Suprapubic skin (tissue), 3 donors: ENCODE data around the gene PC.
"Not testable (repeated sequence)": the region's sequence is repeated elsewhere in the genome, so short reads cannot be mapped to it uniquely, and the experiment has no call there.

ENCODE experiments used
- POLR2A ChIP-seq, 2 donors: fragments of 450-650 bp; IDR thresholded peaks; one replicate each; pipeline ENCODE4 v1.6.1; 2017; ENCODE audit warnings: antibody characterized with exemption in 2 of 2, mild to moderate bottlenecking in 2 of 2, moderate library complexity in 2 of 2
- TF ChIP-seq, protein P1 (sequence below), 2 donors: fragments of 200-600 bp in 1 of 2; fragments of 450-650 bp in 1 of 2; sonication (generic) in 1 of 2; IDR thresholded peaks; one replicate each; pipeline ENCODE4 v1.5.1; 2016 to 2019; ENCODE audit warnings: antibody characterized with exemption in 2 of 2, mild to moderate bottlenecking in 1 of 2, moderate library complexity in 1 of 2

- TF ChIP-seq POLR2A (IDR thresholded peaks at IDR 0.05): not testable (repeated sequence)
- TF ChIP-seq, protein P1, sequence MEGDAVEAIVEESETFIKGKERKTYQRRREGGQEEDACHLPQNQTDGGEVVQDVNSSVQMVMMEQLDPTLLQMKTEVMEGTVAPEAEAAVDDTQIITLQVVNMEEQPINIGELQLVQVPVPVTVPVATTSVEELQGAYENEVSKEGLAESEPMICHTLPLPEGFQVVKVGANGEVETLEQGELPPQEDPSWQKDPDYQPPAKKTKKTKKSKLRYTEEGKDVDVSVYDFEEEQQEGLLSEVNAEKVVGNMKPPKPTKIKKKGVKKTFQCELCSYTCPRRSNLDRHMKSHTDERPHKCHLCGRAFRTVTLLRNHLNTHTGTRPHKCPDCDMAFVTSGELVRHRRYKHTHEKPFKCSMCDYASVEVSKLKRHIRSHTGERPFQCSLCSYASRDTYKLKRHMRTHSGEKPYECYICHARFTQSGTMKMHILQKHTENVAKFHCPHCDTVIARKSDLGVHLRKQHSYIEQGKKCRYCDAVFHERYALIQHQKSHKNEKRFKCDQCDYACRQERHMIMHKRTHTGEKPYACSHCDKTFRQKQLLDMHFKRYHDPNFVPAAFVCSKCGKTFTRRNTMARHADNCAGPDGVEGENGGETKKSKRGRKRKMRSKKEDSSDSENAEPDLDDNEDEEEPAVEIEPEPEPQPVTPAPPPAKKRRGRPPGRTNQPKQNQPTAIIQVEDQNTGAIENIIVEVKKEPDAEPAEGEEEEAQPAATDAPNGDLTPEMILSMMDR (IDR thresholded peaks at IDR 0.05): not testable (repeated sequence)
Observed at GRCh38 chr11:66799815-66800214, 158.4 kb downstream of the PC start.
